ENCODE results near the gene CTSS.
"Not testable (repeated sequence)": the region's sequence is repeated elsewhere in the genome, so short reads cannot be mapped to it uniquely, and the experiment has no call there.

DNA sequence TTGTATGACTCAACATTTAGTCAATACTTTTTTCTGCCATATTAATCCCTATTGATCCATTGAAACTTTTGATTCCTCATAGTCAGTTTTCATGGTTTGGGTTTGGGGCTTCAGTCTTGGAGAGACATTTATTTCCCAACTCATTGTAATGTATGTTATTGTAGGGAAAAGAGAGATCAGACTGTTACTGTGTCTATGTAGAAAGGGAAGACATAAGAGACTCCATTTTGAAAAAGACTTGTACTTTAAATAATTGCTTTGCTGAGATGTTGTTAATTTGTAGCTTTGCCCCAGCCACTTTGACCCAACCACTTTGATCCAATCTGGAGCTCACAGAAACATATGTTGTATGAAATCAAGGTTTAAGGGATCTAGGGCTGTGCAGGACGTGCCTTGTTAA lies 56.5 kb downstream of the CTSS start:
- TF ChIP-seq, protein P1, sequence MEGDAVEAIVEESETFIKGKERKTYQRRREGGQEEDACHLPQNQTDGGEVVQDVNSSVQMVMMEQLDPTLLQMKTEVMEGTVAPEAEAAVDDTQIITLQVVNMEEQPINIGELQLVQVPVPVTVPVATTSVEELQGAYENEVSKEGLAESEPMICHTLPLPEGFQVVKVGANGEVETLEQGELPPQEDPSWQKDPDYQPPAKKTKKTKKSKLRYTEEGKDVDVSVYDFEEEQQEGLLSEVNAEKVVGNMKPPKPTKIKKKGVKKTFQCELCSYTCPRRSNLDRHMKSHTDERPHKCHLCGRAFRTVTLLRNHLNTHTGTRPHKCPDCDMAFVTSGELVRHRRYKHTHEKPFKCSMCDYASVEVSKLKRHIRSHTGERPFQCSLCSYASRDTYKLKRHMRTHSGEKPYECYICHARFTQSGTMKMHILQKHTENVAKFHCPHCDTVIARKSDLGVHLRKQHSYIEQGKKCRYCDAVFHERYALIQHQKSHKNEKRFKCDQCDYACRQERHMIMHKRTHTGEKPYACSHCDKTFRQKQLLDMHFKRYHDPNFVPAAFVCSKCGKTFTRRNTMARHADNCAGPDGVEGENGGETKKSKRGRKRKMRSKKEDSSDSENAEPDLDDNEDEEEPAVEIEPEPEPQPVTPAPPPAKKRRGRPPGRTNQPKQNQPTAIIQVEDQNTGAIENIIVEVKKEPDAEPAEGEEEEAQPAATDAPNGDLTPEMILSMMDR (IDR thresholded peaks at IDR 0.05) = not testable (repeated sequence)
- TF ChIP-seq POLR2A, POLR2AphosphoS5 (IDR thresholded peaks at IDR 0.05): not testable (repeated sequence)
